H1 (cell line): ENCODE data around the gene ALK. TPM values are rescaled to one million over a fixed set of nuclear protein-coding genes. Genes with fewer than 3 reads are reported as not detected.

Experiments
- CTCF ChIA-PET: fragments of 300-600 bp; sonication (Branson Sonifier 250); formaldehyde crosslinking; loops from one replicate; lab custom pipeline; 2021; ENCODE audit not compliant: partially characterized antibody; lab: Charles Lee
- POLR2A ChIA-PET: fragments of 300-600 bp; sonication (Branson Sonifier 250); formaldehyde crosslinking; loops from one replicate; lab custom pipeline; 2021; ENCODE audit warnings: inconsistent platforms; ENCODE audit not compliant: partially characterized antibody; lab: Charles Lee
- DNase-seq, 2 experiments: peaks; one replicate each; pipeline versions ENCODE4 v3.0.0 to v3.0.0-alpha.2; 2010 to 2022; ENCODE audit warnings: low spot score in 2 of 2, low read depth in 1 of 2, mixed read lengths in 1 of 2
- FAIRE-seq: peaks from 2 replicates; lab custom pipeline; 2011; peaks lifted over from hg19 to GRCh38; lab: Jason Lieb, UNC
- H2AFZ ChIP-seq: 2 replicates; pipeline ENCODE4 v1.8.1; 2012; ENCODE audit warnings: low read length, inconsistent platforms
- H2AK5ac ChIP-seq: 2 replicates; pipeline ENCODE4 v1.6.1; 2013; ENCODE audit warnings: low read depth, low read length
- H2BK120ac ChIP-seq: replicated peaks from 2 replicates; pipeline ENCODE3; 2013; ENCODE audit warnings: low read depth, low read length, inconsistent platforms
- H2BK12ac ChIP-seq: 2 replicates; pipeline ENCODE4 v1.6.1; 2013; ENCODE audit warnings: low read depth, low read length
- H2BK15ac ChIP-seq: 2 replicates; pipeline ENCODE4 v1.6.1; 2013; ENCODE audit warnings: low read length
- H2BK20ac ChIP-seq: 2 replicates; pipeline ENCODE4 v1.6.1; 2013; ENCODE audit warnings: low read length
- H2BK5ac ChIP-seq: 2 replicates; pipeline ENCODE4 v1.6.1; 2013; ENCODE audit warnings: low read depth, low read length
- H3K14ac ChIP-seq: 2 replicates; pipeline ENCODE4 v1.6.1; 2013; ENCODE audit warnings: inconsistent platforms; ENCODE audit not compliant: insufficient read length
- H3K18ac ChIP-seq: 2 replicates; pipeline ENCODE4 v1.6.1; 2013; ENCODE audit warnings: low read length; ENCODE audit errors: extremely low read depth
- H3K23ac ChIP-seq: 2 replicates; pipeline ENCODE4 v1.6.1; 2013; ENCODE audit warnings: inconsistent platforms; ENCODE audit not compliant: insufficient read length
- H3K23me2 ChIP-seq: 2 replicates; pipeline ENCODE4 v1.6.1; 2013; ENCODE audit warnings: low read depth, low read length
- H3K27ac ChIP-seq: 2 replicates; pipeline ENCODE4 v1.6.1; 2011; ENCODE audit warnings: low read depth, low read length, inconsistent platforms
- H3K27me3 ChIP-seq, 4 experiments: replicated peaks in 1 of 4; 1 replicate in 1 of 4; 2 replicates in 3 of 4; pipeline versions ENCODE4 v1.6.1 to v1.8.1; 2011 to 2013; ENCODE audit warnings: low read length in 3 of 4, mild to moderate bottlenecking in 3 of 4, inconsistent platforms in 2 of 4, mixed read lengths in 2 of 4, moderate library complexity in 1 of 4; ENCODE audit not compliant: control insufficient read depth in 3 of 4, insufficient read depth in 3 of 4; ENCODE audit errors: extremely low read depth in 1 of 4
- H3K36me3 ChIP-seq, 4 experiments: 2 replicates each; pipeline versions ENCODE4 v1.6.1 to v1.8.1; 2011 to 2013; ENCODE audit warnings: mild to moderate bottlenecking in 4 of 4, low read length in 3 of 4, moderate library complexity in 2 of 4, control low read depth in 1 of 4, inconsistent platforms in 1 of 4; ENCODE audit not compliant: insufficient read depth in 4 of 4, control insufficient read depth in 2 of 4
- H3K4ac ChIP-seq: replicated peaks from 2 replicates; pipeline ENCODE3; 2013; ENCODE audit warnings: low read length, low read depth, mixed read lengths, inconsistent platforms; ENCODE audit not compliant: insufficient read length
- H3K4me1 ChIP-seq, 4 experiments: replicated peaks in 1 of 4; 1 replicate in 1 of 4; 2 replicates in 3 of 4; pipeline versions ENCODE4 v1.6.1 to v1.8.1; 2011 to 2013; ENCODE audit warnings: low read length in 3 of 4, inconsistent platforms in 2 of 4, mixed read lengths in 1 of 4; ENCODE audit not compliant: insufficient read depth in 4 of 4, control insufficient read depth in 3 of 4
- H3K4me2 ChIP-seq, 2 experiments: 2 replicates each; pipeline versions ENCODE4 v1.6.1 to v1.8.1; 2011 to 2013; ENCODE audit warnings: low read depth in 2 of 2, low read length in 2 of 2, control low read depth in 1 of 2, inconsistent platforms in 1 of 2, mild to moderate bottlenecking in 1 of 2; ENCODE audit not compliant: insufficient read depth in 1 of 2
- H3K4me3 ChIP-seq, 4 experiments: fragments of 200-600, 300-600 bp in 1 of 4; sonication (generic), shearing (Covaris generic), sonication (Bioruptor Twin) in 1 of 4; 2 replicates each; pipeline versions ENCODE4 v1.5.1 to v1.8.1; 2011 to 2016; ENCODE audit warnings: low read length in 4 of 4, low read depth in 3 of 4, control low read depth in 2 of 4, inconsistent platforms in 2 of 4, mild to moderate bottlenecking in 2 of 4, mixed read lengths in 1 of 4, moderate library complexity in 1 of 4; ENCODE audit not compliant: insufficient read depth in 2 of 4; ENCODE audit errors: extremely low read depth in 1 of 4
- H3K56ac ChIP-seq: replicated peaks from 2 replicates; pipeline ENCODE3; 2013; ENCODE audit warnings: low read depth, mild to moderate bottlenecking, mixed read lengths, low read length, inconsistent platforms; ENCODE audit not compliant: insufficient read length
- H3K79me1 ChIP-seq: 2 replicates; pipeline ENCODE4 v1.6.1; 2013; ENCODE audit warnings: low read depth, low read length, control low read depth
- H3K79me2 ChIP-seq, 2 experiments: 2 replicates each; pipeline versions ENCODE4 v1.6.1 to v1.8.1; 2012 to 2013; ENCODE audit warnings: low read length in 2 of 2, mild to moderate bottlenecking in 2 of 2, inconsistent platforms in 1 of 2; ENCODE audit not compliant: insufficient read depth in 2 of 2, control insufficient read depth in 1 of 2
- H3K9ac ChIP-seq, 4 experiments: replicated peaks in 1 of 4; 1 replicate in 1 of 4; 2 replicates in 3 of 4; pipeline versions ENCODE4 v1.6.1 to v1.8.1; 2011 to 2013; ENCODE audit warnings: low read depth in 3 of 4, low read length in 3 of 4, control low read depth in 2 of 4, mild to moderate bottlenecking in 2 of 4, moderate library complexity in 2 of 4, inconsistent platforms in 1 of 4; ENCODE audit errors: extremely low read depth in 1 of 4
- H3K9me3 ChIP-seq, 2 experiments: 2 replicates each; pipeline versions ENCODE4 v1.6.1 to v1.8.1; 2012 to 2013; ENCODE audit warnings: mild to moderate bottlenecking in 2 of 2, moderate library complexity in 2 of 2, control low read depth in 1 of 2, inconsistent platforms in 1 of 2, low read depth in 1 of 2, low read length in 1 of 2, mixed read lengths in 1 of 2; ENCODE audit not compliant: insufficient read depth in 2 of 2
- H4K20me1 ChIP-seq, 2 experiments: replicated peaks in 1 of 2; 2 replicates each; pipeline versions ENCODE3 to v1.8.1; 2011 to 2013; ENCODE audit warnings: inconsistent platforms in 2 of 2, low read length in 2 of 2, mild to moderate bottlenecking in 1 of 2; ENCODE audit not compliant: insufficient read depth in 2 of 2, control insufficient read depth in 1 of 2
- H4K5ac ChIP-seq: 2 replicates; pipeline ENCODE4 v1.6.1; 2013; ENCODE audit warnings: low read length, low read depth, mixed read lengths, inconsistent platforms; ENCODE audit not compliant: insufficient read length
- H4K8ac ChIP-seq: 2 replicates; pipeline ENCODE4 v1.8.0; 2013; ENCODE audit warnings: mild to moderate bottlenecking, moderate library complexity, low read length, inconsistent platforms; ENCODE audit not compliant: insufficient read depth; ENCODE audit errors: extremely low read depth
- H4K91ac ChIP-seq: replicated peaks from 2 replicates; pipeline ENCODE3; 2013; ENCODE audit warnings: low read length, mixed read lengths, inconsistent platforms; ENCODE audit not compliant: insufficient read length
- CEBPB ChIP-seq: IDR thresholded peaks from 2 replicates; pipeline ENCODE4 v1.6.1; 2012; ENCODE audit warnings: low read depth, low read length
- RXRA ChIP-seq: IDR thresholded peaks from 2 replicates; pipeline ENCODE4 v1.6.1; 2011; ENCODE audit warnings: low read depth, mild to moderate bottlenecking, low read length, moderate library complexity; ENCODE audit not compliant: insufficient read depth
- WGBS, 2 experiments: shearing (Covaris generic) in 1 of 2; methylation state at CpG; one replicate each; pipeline versions ENCODE4 v1.1.6 to v1.1.7; 2013 to 2015; ENCODE audit warnings: low lambda C conversion rate in 2 of 2, mixed read lengths in 2 of 2, inconsistent platforms in 1 of 2, low coverage in 1 of 2, missing lambda C conversion rate in 1 of 2; ENCODE audit not compliant: insufficient replicate concordance in 2 of 2, insufficient coverage in 1 of 2, insufficient read length in 1 of 2; ENCODE audit errors: extremely low coverage in 1 of 2, missing lambda C conversion rate in 1 of 2; 5-methylcytosine and 5-hydroxymethylcytosine counted together
- polyA plus RNA-seq, 7 experiments: library from polyadenylated mRNA; depleted of rRNA in 3 of 7; stranded (reverse) in 5 of 7; unstranded in 2 of 7; fragments of >200 nt in 5 of 7; fragments of 200-250 nt in 2 of 7; gene quantifications; 1 replicate in 5 of 7; 2 replicates in 1 of 7; 4 replicates in 1 of 7; pipeline versions ENCODE4 v1.2.1 to v1.2.3, GENCODE V29; 2011 to 2013; ENCODE audit warnings: missing spikeins in 2 of 7, mixed read lengths in 2 of 7
- total RNA-seq: library from RNA; stranded (reverse); fragmentation: NEBNext Ultra II Directional; extraction: Animal tissue kit (Norgen Biotek cat#: 25700); gene quantifications from 2 replicates; pipeline ENCODE4 v1.2.1, GENCODE V29; 2021

The ALK gene
- total and polyA plus RNA-seq, 2 of the 8 experiments (the other 6 are each of a cell fraction or from before 2014, with no cell fraction given) = 0.02 to 0.09 TPM

DNA sequence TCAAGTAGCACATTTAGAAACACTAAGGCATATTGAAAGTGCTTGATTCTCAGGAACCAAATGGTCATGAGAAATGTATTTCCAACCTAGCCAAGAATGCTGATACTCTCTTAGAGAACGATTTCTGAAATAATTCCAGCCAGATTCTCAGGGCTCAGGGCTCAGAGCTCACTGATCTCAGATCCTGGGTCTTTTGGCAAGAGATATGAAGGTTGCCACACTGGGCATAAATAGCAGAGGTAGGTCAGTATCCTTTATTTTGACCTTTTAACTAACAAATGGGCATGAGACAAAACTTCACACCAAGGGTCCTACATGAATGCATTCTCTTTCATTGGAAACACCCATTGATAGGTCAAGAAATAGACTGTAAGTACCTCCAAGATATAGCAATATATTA, 364.1 kb downstream of the ALK start:
- Histone ChIP-seq H4K5ac (no peak overlapping the region), H3K27me3 (no peaks in the 10 kb centered on the region), H2BK120ac (no peak overlapping the region), H2BK15ac (no peak overlapping the region), H4K20me1 (no peaks in the 10 kb centered on the region), H3K23ac (no peak overlapping the region), H3K14ac (no peak overlapping the region), H3K79me1 (no peaks in the 10 kb centered on the region), H4K8ac (no peak overlapping the region), H3K4ac (no peak overlapping the region), H2AFZ (no peak overlapping the region), H3K4me3 (no peak overlapping the region), H3K18ac (no peak overlapping the region)
- DNase-seq (no peak), FAIRE-seq (no peak)
- 85% methylated on average over 1 of the region's 1 CpG; no CpG with 5 or more reads in 1 of the 2 experiments for WGBS, 2 experiments
- POLR2A ChIA-PET = no interaction called here
- TF ChIP-seq RXRA (no peak), CEBPB (no peak)
- TF ChIP-seq, all 59 proteins: peak for 0
- H3K4me1 ChIP-seq = peaks cover 0 to 4% (median 3%) of the 10 kb centered on the region in 4 experiments; a peak in 4 of 7 replicates
- H3K9me3 ChIP-seq = no peaks in the 10 kb centered on the region
- no peak overlapping the region for H3K9ac ChIP-seq
- no peak overlapping the region for H2BK20ac ChIP-seq
- H3K4me2 ChIP-seq = no peak overlapping the region
- no peaks in the 10 kb centered on the region for H3K36me3 ChIP-seq
- H3K79me2 ChIP-seq = no peaks in the 10 kb centered on the region
- H2BK5ac ChIP-seq = no peak overlapping the region
- no peak overlapping the region for H3K27ac ChIP-seq
- no peak overlapping the region for H3K56ac ChIP-seq
- no peak overlapping the region for H4K91ac ChIP-seq
- CTCF ChIA-PET = no interaction called here
- H2BK12ac ChIP-seq = no peak overlapping the region
- no peak overlapping the region for H2AK5ac ChIP-seq
- no peaks in the 10 kb centered on the region for H3K23me2 ChIP-seq
